IMR-90 (cell line): ENCODE measurements around the gene UPK3A. TPM values are rescaled to one million over a fixed set of nuclear protein-coding genes. Genes with fewer than 3 reads are reported as not detected.
"Not testable (repeated sequence)": the region's sequence is repeated elsewhere in the genome, so short reads cannot be mapped to it uniquely, and the experiment has no call there.

Experiments used
- ATAC-seq: fragments of 200-7000 bp; cut with Tn5 transposase; 2 replicates; pipeline ENCODE4 v1.9.1; 2020; ENCODE audit warnings: low read depth, mild to moderate bottlenecking, moderate library complexity
- BruUV-seq: library from RNA; stranded (reverse); fragments of 400-500 nt; replicated peaks from 2 replicates; lab custom pipeline; 2021; lab: Mats Ljungman, UMichigan
- CTCF ChIA-PET: fragments of 300-600 bp; formaldehyde crosslinking; extraction: SDS; loops from one replicate; lab custom pipeline; 2021; ENCODE audit warnings: antibody characterized with exemption; lab: Yijun Ruan, JAX
- POLR2A ChIA-PET: fragments of 300-600 bp; sonication (Branson Sonifier 250); formaldehyde crosslinking; loops from one replicate; lab custom pipeline; 2022; ENCODE audit warnings: antibody characterized with exemption; ENCODE audit not compliant: unreplicated experiment; lab: Charles Lee
- DNase-seq: peaks from one replicate; pipeline ENCODE4 v3.0.0; 2013
- H2AFZ ChIP-seq: replicated peaks from 2 replicates; pipeline ENCODE3; 2013; ENCODE audit warnings: low read length, mild to moderate bottlenecking; ENCODE audit not compliant: poor library complexity
- H2AK5ac ChIP-seq: 2 replicates; pipeline ENCODE4 v1.6.1; 2013; ENCODE audit warnings: low read depth, low read length, inconsistent platforms
- H2AK9ac ChIP-seq: replicated peaks from 2 replicates; pipeline ENCODE3; 2013; ENCODE audit warnings: mild to moderate bottlenecking, low read depth, low read length, moderate library complexity; ENCODE audit not compliant: poor library complexity
- H2BK120ac ChIP-seq: 2 replicates; pipeline ENCODE4 v1.6.1; 2013; ENCODE audit warnings: low read depth, low read length, inconsistent platforms
- H2BK15ac ChIP-seq: 3 replicates; pipeline ENCODE4 v1.6.1; 2013; ENCODE audit warnings: low read depth, low read length, inconsistent platforms
- H2BK20ac ChIP-seq: 2 replicates; pipeline ENCODE4 v1.6.1; 2013; ENCODE audit warnings: low read depth, mild to moderate bottlenecking, inconsistent platforms, low read length, moderate library complexity
- H2BK5ac ChIP-seq: 2 replicates; pipeline ENCODE4 v1.6.1; 2013; ENCODE audit warnings: mild to moderate bottlenecking, low read depth, low read length, inconsistent platforms; ENCODE audit not compliant: poor library complexity, severe bottlenecking
- H3K14ac ChIP-seq: replicated peaks from 2 replicates; pipeline ENCODE4 v1.6.1; 2013; ENCODE audit warnings: low read depth, low read length, inconsistent platforms
- H3K18ac ChIP-seq: 2 replicates; pipeline ENCODE4 v1.6.1; 2013; ENCODE audit warnings: low read depth, low read length, control low read depth
- H3K23ac ChIP-seq: 2 replicates; pipeline ENCODE4 v1.6.1; 2013; ENCODE audit warnings: low read depth, low read length, inconsistent platforms
- H3K27ac ChIP-seq: 2 replicates; pipeline ENCODE4 v1.5.1; 2013; ENCODE audit warnings: mild to moderate bottlenecking, control low read depth, low read length; ENCODE audit not compliant: insufficient read depth
- H3K27me3 ChIP-seq: 2 replicates; pipeline ENCODE4 v1.6.1; 2013; ENCODE audit warnings: low read length; ENCODE audit not compliant: control insufficient read depth, insufficient read depth
- H3K36me3 ChIP-seq: 2 replicates; pipeline ENCODE4 v1.6.1; 2013; ENCODE audit warnings: low read length, mixed read lengths; ENCODE audit not compliant: control insufficient read depth, insufficient read depth
- H3K4ac ChIP-seq: 2 replicates; pipeline ENCODE4 v1.6.1; 2013; ENCODE audit warnings: low read depth, low read length, inconsistent platforms
- H3K4me1 ChIP-seq: 2 replicates; pipeline ENCODE4 v1.6.1; 2013; ENCODE audit warnings: low read length, mixed read lengths; ENCODE audit not compliant: control insufficient read depth, insufficient read depth
- H3K4me2 ChIP-seq: 2 replicates; pipeline ENCODE4 v1.6.1; 2013; ENCODE audit warnings: low read depth, mild to moderate bottlenecking, control low read depth, low read length, moderate library complexity
- H3K4me3 ChIP-seq: 2 replicates; pipeline ENCODE4 v1.5.1; 2013; ENCODE audit warnings: low read depth, mild to moderate bottlenecking, control low read depth, low read length, moderate library complexity; ENCODE audit not compliant: insufficient read depth
- H3K56ac ChIP-seq: 2 replicates; pipeline ENCODE4 v1.6.1; 2013; ENCODE audit warnings: low read length, inconsistent platforms; ENCODE audit not compliant: insufficient read depth; ENCODE audit errors: extremely low read depth
- H3K79me1 ChIP-seq, 2 experiments: 2 replicates each; pipeline ENCODE4 v1.6.1; 2013; ENCODE audit warnings: low read length in 2 of 2, inconsistent platforms in 1 of 2, low read depth in 1 of 2
- H3K9ac ChIP-seq: 2 replicates; pipeline ENCODE4 v1.6.1; 2013; ENCODE audit warnings: low read depth, low read length, control low read depth
- H3K9me1 ChIP-seq: 2 replicates; pipeline ENCODE4 v1.6.1; 2013; ENCODE audit warnings: low read length, inconsistent platforms; ENCODE audit not compliant: insufficient read depth
- H3K9me3 ChIP-seq: 2 replicates; pipeline ENCODE4 v1.6.1; 2013; ENCODE audit warnings: low read length; ENCODE audit not compliant: control insufficient read depth, insufficient read depth
- H4K20me1 ChIP-seq: 2 replicates; pipeline ENCODE4 v1.6.1; 2013; ENCODE audit warnings: low read length, inconsistent platforms; ENCODE audit not compliant: insufficient read depth
- H4K5ac ChIP-seq: 2 replicates; pipeline ENCODE4 v1.6.1; 2013; ENCODE audit warnings: mild to moderate bottlenecking, low read depth, low read length, control low read depth
- H4K8ac ChIP-seq, 2 experiments: 2 replicates each; pipeline ENCODE4 v1.6.1; 2013; ENCODE audit warnings: low read depth in 2 of 2, low read length in 2 of 2, control low read depth in 1 of 2, inconsistent platforms in 1 of 2
- H4K91ac ChIP-seq: 2 replicates; pipeline ENCODE4 v1.6.1; 2013; ENCODE audit warnings: low read depth, low read length, inconsistent platforms; ENCODE audit not compliant: insufficient read depth
- CHD1 ChIP-seq: IDR thresholded peaks from 2 replicates; pipeline ENCODE4 v1.6.1; 2012; ENCODE audit warnings: low read depth, low read length, improper control_type of control experiment
- ELK1 ChIP-seq: fragments of 150-350 bp; IDR thresholded peaks from 2 replicates; pipeline ENCODE4 v1.6.1; 2016; ENCODE audit warnings: low read depth, mild to moderate bottlenecking, low read length, moderate library complexity, borderline replicate concordance
- FOS ChIP-seq: fragments of 150-350 bp; IDR thresholded peaks from 2 replicates; pipeline ENCODE4 v1.6.1; 2016; ENCODE audit warnings: low read depth, low read length
- MAFK ChIP-seq: IDR thresholded peaks from 2 replicates; pipeline ENCODE4 v1.6.1; 2012; ENCODE audit warnings: low read depth, low read length, improper control_type of control experiment
- RAD21 ChIP-seq: IDR thresholded peaks from 2 replicates; pipeline ENCODE4 v1.6.1; 2012; ENCODE audit warnings: low read length, improper control_type of control experiment
- SMC3 ChIP-seq: fragments of 150-350 bp; IDR thresholded peaks from 2 replicates; pipeline ENCODE4 v1.6.1; 2016; ENCODE audit warnings: low read depth, mild to moderate bottlenecking, antibody characterized with exemption, low read length, moderate library complexity
- WGBS, 2 experiments: methylation state at CpG; one replicate each; pipeline versions ENCODE4 v1.1.5 to v1.1.7; 2013; ENCODE audit warnings: missing lambda C conversion rate in 2 of 2; ENCODE audit not compliant: insufficient read length in 1 of 2; ENCODE audit errors: extremely low coverage in 2 of 2; 5-methylcytosine and 5-hydroxymethylcytosine counted together
- dilution Hi-C: fragments of 300-500 bp; cut with HindIII; formaldehyde crosslinking; loops from one replicate; pipeline ENCODE4 v1.14.3; 2018; ENCODE audit warnings: low sequenced_read_pairs; ENCODE audit not compliant: unreplicated experiment
- in situ Hi-C: fragments of 300-500 bp; cut with MboI; formaldehyde crosslinking; loops from 3 replicates; pipeline ENCODE4 v1.14.3; 2019; ENCODE audit warnings: low sequenced_read_pairs, inconsistent platforms, mixed read lengths
- intact Hi-C: fragments of 100-400 bp; cut with micrococcal nuclease; formaldehyde crosslinking; loops from 2 replicates; pipeline ENCODE4 v1.10.0; 2022
- polyA plus RNA-seq, 3 experiments: library from polyadenylated mRNA; depleted of rRNA; stranded (reverse); fragments of >200 nt; gene quantifications; 2 replicates each; pipeline ENCODE4 v1.2.3, GENCODE V29; 2012; ENCODE audit warnings: low replicate concordance in 1 of 3
- total RNA-seq: library from RNA; depleted of rRNA; stranded (reverse); fragments of >200 nt; gene quantifications from 2 replicates; pipeline ENCODE4 v1.2.3, GENCODE V29; 2012

The UPK3A gene
- total and polyA plus RNA-seq, 2 of the 4 experiments (the other 2 are of a cell fraction) = not detected

GRCh38 chr22:45254789-45255278, 29.9 kb upstream of the UPK3A start:
- H3K27me3 ChIP-seq = peaks cover 2% of the 10 kb centered on the region; the same call in 1 of the 2 replicates
- H3K79me1 ChIP-seq = no peaks in the 10 kb centered on the region
- dilution Hi-C loops (no loop called here), intact Hi-C loops (no loop called here), in situ Hi-C loops (no loop called here)
- no peaks in the 10 kb centered on the region for H4K20me1 ChIP-seq
- peaks cover 3% of the 10 kb centered on the region; the same call in 1 of the 2 replicates for H3K9me3 ChIP-seq
- H3K9ac ChIP-seq = no peak overlapping the region
- H3K56ac ChIP-seq = no peak overlapping the region
- H3K36me3 ChIP-seq = no peaks in the 10 kb centered on the region
- no peak overlapping the region for H4K91ac ChIP-seq
- H2BK5ac ChIP-seq = no peak overlapping the region
- no peak overlapping the region for H2AK9ac ChIP-seq
- no peak overlapping the region for H3K18ac ChIP-seq
- no peak overlapping the region for H4K8ac ChIP-seq
- BruUV-seq = no TSS peak
- H3K4ac ChIP-seq = no peak overlapping the region
- H3K4me3 ChIP-seq = no peak overlapping the region
- no peak overlapping the region for H3K14ac ChIP-seq
- peak; percentile 32; the same call in 1 of the 2 replicates for ATAC-seq
- no peaks in the 10 kb centered on the region for H3K4me1 ChIP-seq
- CTCF ChIA-PET = no interaction called here
- H2BK20ac ChIP-seq = no peak overlapping the region
- no peaks in the 10 kb centered on the region for H3K9me1 ChIP-seq
- no peak overlapping the region for H2AK5ac ChIP-seq
- TF ChIP-seq ELK1 (no peak), RAD21 (no peak), MAFK (no peak), CHD1 (no peak), FOS (no peak), SMC3 (no peak)
- POLR2A ChIA-PET = no interaction called here
- H2BK120ac ChIP-seq = no peak overlapping the region
- peak overlapping the region; percentile 14 for H2AFZ ChIP-seq
- H4K5ac ChIP-seq = no peak overlapping the region
- no peak overlapping the region for H3K4me2 ChIP-seq
- no peak overlapping the region; the same call in 1 of the 2 replicates for H3K23ac ChIP-seq
- whole genome bisulfite sequencing, 2 experiments = 100% methylated on average over 1 of the region's 6 CpGs; no CpG with 5 or more reads in 1 of the 2 experiments
- H3K27ac ChIP-seq = no peak overlapping the region
- no peak overlapping the region for H2BK15ac ChIP-seq
- DNase-seq = no peak

GRCh38 chr22:45257941-45258340, 26.8 kb upstream of the UPK3A start:
- H3K4me3 ChIP-seq, in situ Hi-C loops, H2AFZ ChIP-seq, H4K91ac ChIP-seq, H3K27ac ChIP-seq, H4K20me1 ChIP-seq, H2AK5ac ChIP-seq, POLR2A ChIA-PET, H2BK15ac ChIP-seq, H3K18ac ChIP-seq, H3K4ac ChIP-seq, H3K56ac ChIP-seq, H3K79me1 ChIP-seq, H3K9me3 ChIP-seq, BruUV-seq, H3K36me3 ChIP-seq, CTCF ChIA-PET, H4K8ac ChIP-seq, H3K27me3 ChIP-seq, H3K9me1 ChIP-seq, ATAC-seq, H4K5ac ChIP-seq, H3K4me1 ChIP-seq, H3K4me2 ChIP-seq, H2AK9ac ChIP-seq, H3K9ac ChIP-seq, H2BK120ac ChIP-seq, H3K14ac ChIP-seq, H2BK20ac ChIP-seq, H2BK5ac ChIP-seq, dilution Hi-C loops, H3K23ac ChIP-seq, DNase-seq, intact Hi-C loops: not testable (repeated sequence)
- WGBS, 2 experiments = 85% methylated on average over 2 of the region's 4 CpGs; no CpG with 5 or more reads in 1 of the 2 experiments
